ENCODE results near the gene GRM8.

GRCh38 chr7:126953461-126953860, 299.3 kb downstream of the GRM8 start:
- TF ChIP-seq ZNF660 (tag by site-specific recombination; IDR thresholded peaks at IDR 0.05) (no peak), CTCF (tag by site-specific recombination; IDR thresholded peaks at IDR 0.05) (no peak)
- TF ChIP-seq, protein P1, sequence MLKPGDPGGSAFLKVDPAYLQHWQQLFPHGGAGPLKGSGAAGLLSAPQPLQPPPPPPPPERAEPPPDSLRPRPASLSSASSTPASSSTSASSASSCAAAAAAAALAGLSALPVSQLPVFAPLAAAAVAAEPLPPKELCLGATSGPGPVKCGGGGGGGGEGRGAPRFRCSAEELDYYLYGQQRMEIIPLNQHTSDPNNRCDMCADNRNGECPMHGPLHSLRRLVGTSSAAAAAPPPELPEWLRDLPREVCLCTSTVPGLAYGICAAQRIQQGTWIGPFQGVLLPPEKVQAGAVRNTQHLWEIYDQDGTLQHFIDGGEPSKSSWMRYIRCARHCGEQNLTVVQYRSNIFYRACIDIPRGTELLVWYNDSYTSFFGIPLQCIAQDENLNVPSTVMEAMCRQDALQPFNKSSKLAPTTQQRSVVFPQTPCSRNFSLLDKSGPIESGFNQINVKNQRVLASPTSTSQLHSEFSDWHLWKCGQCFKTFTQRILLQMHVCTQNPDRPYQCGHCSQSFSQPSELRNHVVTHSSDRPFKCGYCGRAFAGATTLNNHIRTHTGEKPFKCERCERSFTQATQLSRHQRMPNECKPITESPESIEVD (tag by site-specific recombination; IDR thresholded peaks at IDR 0.05), result no peak
